Articular chondrocyte of knee joint (primary cell): ENCODE measurements around the gene CYP2E1. TPM values are rescaled to one million over a fixed set of nuclear protein-coding genes. Genes with fewer than 3 reads are reported as not detected.

Experiments
- total RNA-seq: library from RNA; depleted of rRNA; stranded (reverse); fragments of >200 nt; gene quantifications from 2 replicates; pipeline ENCODE4 v1.2.3, GENCODE V29; 2012

Gene CYP2E1
- total RNA-seq, result 1.6 TPM in 2 replicates

DNA sequence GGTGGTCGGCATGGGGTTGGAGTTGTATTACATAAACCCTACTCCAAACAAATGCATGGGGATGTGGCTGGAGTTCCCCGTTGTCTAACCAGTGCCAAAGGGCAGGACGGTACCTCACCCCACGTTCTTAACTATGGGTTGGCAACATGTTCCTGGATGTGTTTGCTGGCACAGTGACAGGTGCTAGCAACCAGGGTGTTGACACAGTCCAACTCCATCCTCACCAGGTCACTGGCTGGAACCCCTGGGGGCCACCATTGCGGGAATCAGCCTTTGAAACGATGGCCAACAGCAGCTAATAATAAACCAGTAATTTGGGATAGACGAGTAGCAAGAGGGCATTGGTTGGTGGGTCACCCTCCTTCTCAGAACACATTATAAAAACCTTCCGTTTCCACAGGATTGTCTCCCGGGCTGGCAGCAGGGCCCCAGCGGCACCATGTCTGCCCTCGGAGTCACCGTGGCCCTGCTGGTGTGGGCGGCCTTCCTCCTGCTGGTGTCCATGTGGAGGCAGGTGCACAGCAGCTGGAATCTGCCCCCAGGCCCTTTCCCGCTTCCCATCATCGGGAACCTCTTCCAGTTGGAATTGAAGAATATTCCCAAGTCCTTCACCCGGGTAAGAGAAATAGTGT is at the start of gene CYP2E1:
TSS of gene CYP2E1 (plus strand) at position 407 of the 632 bp plus-strand sequence. CDS start at position 440, 33 bp downstream.

DNA sequence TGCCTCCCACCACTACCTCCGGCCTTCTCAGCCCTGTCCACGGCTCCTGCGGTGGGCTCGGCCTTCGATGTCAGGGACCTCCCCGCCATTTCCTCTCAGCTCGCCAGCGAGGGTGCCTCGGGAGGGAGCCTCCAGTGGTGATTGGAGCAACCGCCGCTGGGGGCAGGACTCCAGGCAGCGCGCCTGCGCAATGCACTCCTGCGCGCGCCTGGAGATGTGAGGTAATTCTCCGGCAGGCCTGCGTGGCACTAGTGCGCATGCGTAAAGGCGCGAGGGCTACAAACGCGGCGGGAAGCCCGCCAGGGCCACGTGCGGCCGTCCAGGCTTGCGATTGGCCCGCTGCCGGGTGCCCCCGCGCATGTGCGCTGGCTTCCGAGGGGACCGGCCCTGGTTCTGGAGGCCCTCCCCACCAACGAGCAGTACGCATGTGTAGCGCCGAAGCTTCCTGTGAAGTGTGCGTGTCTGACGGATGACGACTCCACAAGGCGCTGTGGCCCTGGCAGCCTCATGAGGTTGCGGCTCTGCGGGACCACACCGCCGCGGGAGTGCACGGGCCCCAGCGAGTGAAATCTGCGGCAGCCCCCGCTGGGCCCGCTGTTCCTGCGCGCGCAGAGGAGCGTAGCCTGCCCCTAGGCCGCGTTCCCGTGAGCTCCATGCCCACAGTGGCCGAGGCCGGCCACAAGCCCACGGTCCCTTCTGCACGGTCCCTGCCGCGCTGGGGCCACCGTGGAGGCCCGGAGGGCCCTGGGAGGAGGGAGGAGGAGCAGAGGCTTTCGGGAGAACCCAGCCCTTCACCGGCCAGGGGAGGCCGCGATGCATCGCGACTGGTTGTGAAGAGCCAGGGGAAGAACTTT is 38.5 kb downstream of the CYP2E1 start, which contains the start of gene SYCE1:
TSS of gene SYCE1 (minus strand) at position 143 of the 854 bp plus-strand sequence. CDS start at position 89, 54 bp downstream.

Other genes with a start within 250 kb of the CYP2E1 start
- gene TUBGCP2, start 218.5 kb upstream of the CYP2E1 start, total RNA-seq, result 51.0 and 62.5 TPM in 2 replicates
- gene ZNF511, start 218.4 kb upstream of the CYP2E1 start, total RNA-seq, result 21.1 and 23.0 TPM in 2 replicates
- gene CALY, start 190.5 kb upstream of the CYP2E1 start, total RNA-seq, result not detected in 2 replicates
- not detected in 2 replicates for gene PRAP1, start 180.0 kb upstream of the CYP2E1 start, total RNA-seq
- gene FUOM, start 169.3 kb upstream of the CYP2E1 start, total RNA-seq, result 10.4 and 20.8 TPM in 2 replicates
- 51.8 and 52.0 TPM in 2 replicates for gene ECHS1, start 154.0 kb upstream of the CYP2E1 start, total RNA-seq
- gene PAOX, start 148.1 kb upstream of the CYP2E1 start, total RNA-seq, result 4.2 and 4.4 TPM in 2 replicates
- gene MTG1, start 133.2 kb upstream of the CYP2E1 start, total RNA-seq, result 29.1 and 29.4 TPM in 2 replicates
- gene SPRN, start 102.7 kb upstream of the CYP2E1 start, total RNA-seq, result 0.11 and 0.13 TPM in 2 replicates
- 3.3 and 3.4 TPM in 2 replicates for gene SCART1, start 73.4 kb upstream of the CYP2E1 start, total RNA-seq
- gene SYCE1, start 38.2 kb downstream of the CYP2E1 start, total RNA-seq, result not detected in 2 replicates
- not detected in 2 replicates for gene FRG2B, start 99.4 kb downstream of the CYP2E1 start, total RNA-seq